Amniotic stem cell (primary cell): ENCODE data around the gene IFNL2.
"Not testable (repeated sequence)": the region's sequence is repeated elsewhere in the genome, so short reads cannot be mapped to it uniquely, and the experiment has no call there.

Source experiments
- DNase-seq: peaks from one replicate; lab custom pipeline; 2025; lab: John Stamatoyannopoulos, UW

IFNL2 gene

DNA sequence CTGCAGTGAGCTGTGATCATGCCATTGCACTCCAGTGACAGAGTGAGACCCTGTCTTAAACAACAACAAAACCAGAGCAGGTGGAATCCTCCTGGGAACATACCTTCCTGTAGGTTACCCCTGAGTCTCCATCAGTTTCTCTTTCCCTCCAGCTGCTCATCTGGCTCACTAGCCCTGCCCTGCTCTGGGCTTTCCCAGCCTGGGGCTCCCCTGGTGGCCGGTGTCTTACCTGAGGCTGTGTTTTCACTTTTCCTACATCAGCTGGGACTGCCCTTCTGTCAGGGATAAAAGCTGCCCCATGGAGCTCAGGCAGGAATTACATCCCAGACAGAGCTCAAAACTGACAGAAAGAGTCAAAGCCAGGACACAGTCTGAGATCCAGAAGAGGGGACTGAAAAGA is at the start of gene IFNL2:
Gene IFNL2, plus strand, starts transcription at position 312 of the 400 bp plus-strand sequence. CDS start 173 bp downstream, outside the sequence.
- DNase-seq, result not testable (repeated sequence)

DNA sequence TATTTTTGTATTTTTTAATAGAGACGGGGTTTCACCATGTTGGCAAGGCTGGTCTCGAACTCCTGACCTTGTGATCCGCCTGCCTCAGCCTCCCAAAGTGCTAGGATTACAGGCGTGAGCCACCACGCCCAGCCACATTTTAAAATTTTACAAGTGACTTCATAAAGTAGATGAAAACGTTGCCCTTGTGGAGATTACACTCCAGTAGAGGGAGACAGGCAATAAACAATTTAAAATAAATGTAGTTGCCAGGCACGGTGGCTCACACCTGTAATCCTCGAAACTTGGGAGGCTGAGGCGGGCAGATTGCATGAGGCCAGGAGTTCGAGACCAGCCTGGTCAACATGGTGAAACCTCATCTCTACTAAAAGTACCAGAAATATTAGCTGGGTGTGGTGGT is 49.1 kb upstream of the IFNL2 start:
- not testable (repeated sequence) for DNase-seq

DNA sequence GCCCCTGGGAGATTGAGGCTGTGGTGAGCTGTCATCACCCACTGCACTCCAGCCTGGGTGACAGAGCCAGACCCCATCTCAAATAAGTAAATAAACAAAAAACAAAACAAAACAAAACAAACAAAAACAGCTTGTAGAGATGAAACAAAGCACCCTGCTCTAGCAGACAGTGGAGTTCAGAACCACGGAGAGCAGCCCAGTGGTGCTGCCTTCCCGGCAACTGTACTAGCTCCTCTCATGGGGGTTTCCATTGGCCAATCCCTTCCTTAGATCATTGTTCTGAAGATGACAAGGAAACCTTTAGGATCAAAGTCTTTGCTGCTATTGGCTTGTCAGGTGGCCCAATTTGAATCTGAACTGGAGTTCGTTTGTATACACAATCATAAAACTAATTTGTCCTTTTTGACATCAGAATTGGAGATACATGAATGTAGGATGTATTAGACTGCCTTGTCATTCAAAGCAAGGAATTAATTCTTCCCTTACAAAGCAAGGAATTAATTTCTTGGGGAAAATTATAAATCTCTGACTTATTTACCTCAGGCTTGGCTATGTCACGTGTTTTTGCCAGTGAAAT is 44.4 kb upstream of the IFNL2 start:
- DNase-seq, result no peak

DNA sequence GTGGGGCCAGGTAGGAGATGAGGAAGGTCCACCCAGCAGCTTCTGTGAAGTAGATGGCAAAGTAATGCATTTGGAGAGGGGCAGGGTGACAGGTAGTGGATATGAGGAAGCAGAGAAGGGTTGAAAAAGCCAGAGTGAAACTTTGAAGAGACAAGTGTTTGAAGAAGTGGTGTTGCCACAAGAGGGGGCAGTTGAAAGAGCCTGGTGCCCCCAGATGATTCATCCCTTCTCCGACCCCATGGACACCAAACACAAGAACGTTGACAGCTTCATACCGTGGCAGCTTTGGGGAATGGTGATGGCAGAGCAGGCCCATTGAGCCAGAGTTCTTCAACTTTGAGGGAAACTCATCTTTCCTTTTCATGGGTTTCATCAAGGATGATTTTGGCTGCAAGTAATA is 43.3 kb upstream of the IFNL2 start:
- no peak for DNase-seq

DNA sequence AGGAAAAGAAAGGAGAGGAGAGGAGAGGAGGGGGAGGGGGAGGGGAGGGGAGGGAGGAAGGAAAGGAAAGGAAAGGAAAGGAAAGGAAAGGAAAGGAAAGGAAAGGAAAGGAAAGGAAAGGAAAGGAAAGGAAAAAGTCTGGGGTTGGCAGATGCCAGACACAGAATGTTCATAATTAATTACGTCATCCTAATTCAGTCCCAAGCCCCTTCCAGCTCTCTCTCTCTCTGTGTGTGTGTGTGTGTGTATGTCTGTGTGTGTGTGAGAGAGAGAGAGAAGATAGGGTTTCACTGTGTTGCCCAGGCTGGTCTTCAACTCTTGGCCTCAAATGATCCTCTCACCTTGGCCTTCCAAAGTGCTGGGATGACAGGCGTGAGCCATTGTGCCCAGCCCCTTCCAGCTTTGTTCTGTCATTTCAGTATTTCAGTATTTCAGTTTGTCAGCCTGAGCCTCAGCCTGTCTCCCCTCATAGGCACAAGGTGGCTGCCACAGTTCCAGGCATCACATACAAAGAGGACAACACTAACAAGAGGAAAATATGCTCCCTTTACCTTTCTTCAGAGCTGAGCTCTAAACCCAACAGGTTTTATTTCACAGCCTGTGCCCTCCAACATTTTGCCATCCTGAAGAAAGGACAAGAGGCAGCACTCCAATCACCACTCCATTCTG is 38.0 kb upstream of the IFNL2 start:
- DNase-seq, result no peak

DNA sequence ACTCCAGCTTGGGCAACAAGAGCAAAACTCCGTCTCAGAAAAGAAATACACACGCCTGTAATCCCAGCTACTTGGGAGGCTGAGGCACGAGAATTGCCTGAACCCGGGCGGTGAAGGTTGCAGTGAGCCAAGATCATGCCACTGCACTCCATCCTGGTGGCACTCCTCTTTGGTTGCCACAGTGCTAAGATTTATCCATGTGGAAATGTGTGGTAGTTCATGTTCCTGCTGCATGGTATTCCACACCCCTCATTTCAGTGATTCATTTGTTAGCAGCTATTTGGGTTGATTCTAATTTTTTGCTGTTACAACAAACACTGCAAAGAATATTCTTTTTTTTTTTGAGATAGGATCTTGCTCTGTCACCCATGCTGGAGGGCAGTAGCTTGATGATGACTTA is 35.5 kb upstream of the IFNL2 start:
- DNase-seq, result no peak

DNA sequence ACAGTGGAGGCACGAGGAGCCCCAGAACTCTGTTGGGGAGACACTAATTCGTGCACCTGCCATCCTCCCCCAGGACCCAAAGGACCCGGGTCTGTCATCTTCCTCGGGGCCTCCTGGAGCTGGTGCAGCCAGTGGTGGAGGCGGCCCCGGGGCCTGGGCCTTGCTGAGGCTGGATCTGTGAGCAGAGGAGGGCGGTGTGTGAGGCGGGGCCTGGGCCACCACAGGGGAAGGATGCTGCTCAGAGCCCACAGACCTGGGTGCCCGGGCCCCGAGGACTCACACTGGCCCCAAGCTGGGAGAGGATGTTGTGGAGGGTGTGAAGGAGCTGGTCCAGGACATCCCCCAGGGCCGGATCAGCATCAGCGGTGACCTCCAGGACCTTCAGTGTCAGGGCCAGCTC is 31.7 kb upstream of the IFNL2 start:
- no peak for DNase-seq

DNA sequence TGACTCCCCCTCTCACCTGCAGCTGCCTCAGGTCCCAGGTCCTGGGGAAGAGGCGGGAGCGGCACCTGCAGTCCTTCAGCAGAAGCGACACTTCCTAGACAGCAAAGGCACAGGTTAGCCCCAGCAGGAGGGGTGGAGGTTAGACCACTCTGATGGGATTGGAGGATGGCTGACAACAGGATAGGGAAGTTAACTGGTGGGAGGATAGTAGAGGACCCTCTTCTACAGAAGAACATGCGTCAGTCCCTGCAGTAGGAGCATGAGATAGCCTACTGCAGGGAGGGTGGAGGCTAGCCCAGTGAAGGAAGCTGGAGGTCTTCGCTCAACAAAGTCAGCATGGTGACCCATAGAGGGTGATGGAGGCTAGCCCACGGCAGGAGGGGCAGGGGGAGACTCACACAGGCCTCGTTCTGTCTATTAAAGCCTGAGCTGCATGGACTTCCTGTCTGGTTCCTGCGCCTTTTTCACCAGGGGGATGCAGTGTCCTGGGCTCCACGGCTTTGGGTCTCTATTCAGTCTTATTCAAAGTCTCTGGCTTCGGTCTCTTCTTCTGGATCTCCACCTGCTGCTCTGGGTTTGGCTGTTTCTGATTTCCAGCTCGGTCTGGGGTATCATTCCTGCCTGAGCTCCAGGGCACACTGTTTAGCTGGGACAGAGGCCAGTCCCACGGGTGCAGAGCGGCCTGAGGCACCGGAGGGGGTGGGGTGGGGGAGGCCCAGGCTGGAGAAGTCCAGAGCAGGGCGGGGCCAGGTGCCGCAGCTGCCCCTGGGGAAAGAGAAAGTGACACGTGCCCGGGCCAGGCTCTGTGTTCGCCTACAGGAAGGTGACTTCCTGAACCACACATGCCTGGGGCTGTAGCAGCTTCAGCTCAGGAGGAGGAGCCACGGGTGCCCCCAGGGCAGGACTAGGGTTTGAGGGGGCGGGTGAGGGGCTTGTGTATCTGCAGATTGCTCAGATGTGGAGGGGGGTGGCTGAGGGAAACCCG is 30.7 kb upstream of the IFNL2 start:
- DNase-seq, result no peak

DNA sequence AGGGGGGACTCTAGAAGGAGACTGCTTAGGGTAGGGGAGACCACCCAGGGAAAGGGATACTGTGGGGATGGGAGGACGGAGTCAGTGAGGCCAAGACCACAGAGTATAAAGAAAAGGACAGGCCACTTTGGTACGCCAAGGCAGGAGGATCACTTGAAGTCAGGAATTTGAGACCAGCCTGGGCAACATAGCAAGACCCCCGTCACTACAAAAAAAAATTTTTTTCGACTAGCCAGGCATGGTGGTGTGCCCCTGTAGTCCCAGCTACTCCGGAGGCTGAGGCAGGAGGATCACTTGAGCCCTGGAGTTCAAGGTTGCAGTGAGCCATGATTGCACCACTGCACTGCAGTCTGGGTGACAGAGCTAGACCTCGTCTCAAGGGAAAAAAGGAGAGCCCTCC is 30.0 kb upstream of the IFNL2 start:
- DNase-seq, result no peak

DNA sequence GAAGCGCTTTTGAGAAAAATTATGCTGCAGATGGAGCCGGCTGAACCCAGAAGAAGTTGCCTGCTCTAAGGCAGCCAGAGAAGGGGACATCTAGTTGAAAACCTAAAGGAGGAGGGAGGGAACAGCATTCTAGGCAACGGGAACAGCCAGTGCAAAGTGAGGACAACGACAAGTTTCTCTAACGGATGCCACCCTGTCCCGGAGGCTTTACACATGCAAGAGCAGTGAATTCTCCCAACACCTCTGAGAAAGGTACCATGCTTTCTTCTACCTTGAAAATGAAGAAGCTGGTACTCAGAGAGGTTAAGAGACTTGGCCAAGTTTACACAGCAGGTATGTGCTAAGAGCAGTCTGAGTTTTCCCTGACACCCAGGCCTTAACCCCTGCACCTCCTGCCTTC is 29.3 kb upstream of the IFNL2 start:
- no peak for DNase-seq

DNA sequence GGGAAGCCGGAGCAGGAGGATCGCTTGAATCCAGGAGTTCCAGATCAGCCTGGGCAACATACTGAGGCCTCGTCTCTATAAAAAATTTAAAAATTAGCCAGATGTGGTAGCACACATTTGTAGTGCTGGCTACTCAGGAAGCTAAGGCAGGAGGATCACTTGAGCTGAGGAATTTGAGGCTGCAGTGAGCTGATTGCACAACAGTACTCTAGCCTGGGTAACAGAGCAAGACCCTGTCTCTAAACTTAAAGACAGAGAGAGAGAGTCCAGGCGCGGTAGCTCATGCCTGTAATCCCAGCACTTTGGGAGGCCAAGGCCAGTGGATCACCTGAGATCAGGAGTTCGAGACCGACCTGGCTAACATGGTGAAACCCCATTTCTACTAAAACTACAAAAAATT is 27.8 kb upstream of the IFNL2 start:
- no peak for DNase-seq

DNA sequence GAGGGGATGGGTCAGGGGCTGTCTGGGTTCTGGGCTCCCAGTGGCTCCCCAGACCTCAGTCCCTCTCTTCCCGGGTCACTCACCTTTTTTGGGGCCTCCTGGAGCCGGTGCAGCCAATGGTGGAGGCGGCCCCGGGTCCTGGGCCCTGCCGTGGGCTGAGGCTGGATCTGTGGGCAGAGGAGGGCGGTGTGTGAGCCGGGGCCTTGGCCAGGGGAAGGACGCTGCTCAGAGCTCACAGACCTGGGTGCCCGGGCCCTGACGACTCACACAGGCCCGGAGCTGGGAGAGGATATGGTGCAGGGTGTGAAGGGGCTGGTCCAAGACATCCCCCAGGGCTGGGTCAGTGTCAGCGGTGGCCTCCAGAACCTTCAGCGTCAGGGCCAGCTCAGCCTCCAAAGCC is 24.5 kb upstream of the IFNL2 start:
- DNase-seq, result not testable (repeated sequence)

DNA sequence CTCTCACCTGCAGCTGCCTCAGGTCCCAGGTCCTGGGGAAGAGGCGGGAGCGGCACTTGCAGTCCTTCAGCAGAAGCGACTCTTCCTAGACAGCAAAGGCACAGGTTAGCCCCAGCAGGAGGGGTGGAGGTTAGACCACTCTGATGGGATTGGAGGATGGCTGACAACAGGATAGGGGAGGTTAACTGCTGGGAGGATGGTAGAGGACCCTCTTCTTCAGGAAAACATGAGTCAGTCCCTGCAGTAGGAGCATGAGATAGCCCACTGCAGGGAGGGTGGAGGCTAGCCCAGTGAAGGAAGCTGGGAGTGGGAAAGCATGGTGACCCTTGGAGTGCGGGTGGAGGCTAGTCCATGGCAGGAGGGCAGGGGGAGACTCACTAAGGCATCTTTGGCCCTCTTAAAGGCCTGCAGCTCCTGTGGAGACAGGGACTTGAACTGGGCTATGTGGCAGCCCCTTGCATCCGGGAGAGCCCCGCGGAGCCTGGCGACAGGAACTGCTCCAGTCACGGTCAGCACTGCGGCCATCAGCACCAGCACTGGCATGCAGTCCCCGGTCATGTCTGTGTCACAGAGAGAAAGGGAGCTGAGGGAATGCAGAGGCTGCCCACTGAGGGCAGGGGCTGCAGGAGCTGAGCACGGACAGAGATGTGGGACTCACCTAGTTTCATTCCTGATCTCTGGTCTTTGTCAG is 23.6 kb upstream of the IFNL2 start, which contains the start of gene IFNL3:
Gene IFNL3, minus strand, starts transcription at position 597 of the 691 bp plus-strand sequence. Its CDS starts 39 bp downstream, at position 558.
- DNase-seq, result not testable (repeated sequence)

DNA sequence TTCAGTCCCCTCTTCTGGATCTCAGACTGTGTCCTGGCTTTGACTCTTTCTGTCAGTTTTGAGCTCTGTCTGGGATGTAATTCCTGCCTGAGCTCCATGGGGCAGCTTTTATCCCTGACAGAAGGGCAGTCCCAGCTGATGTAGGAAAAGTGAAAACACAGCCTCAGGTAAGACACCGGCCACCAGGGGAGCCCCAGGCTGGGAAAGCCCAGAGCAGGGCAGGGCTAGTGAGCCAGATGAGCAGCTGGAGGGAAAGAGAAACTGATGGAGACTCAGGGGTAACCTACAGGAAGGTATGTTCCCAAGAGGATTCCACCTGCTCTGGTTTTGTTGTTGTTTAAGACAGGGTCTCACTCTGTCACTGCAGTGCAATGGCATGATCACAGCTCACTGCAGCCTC is 23.0 kb upstream of the IFNL2 start:
- DNase-seq, result not testable (repeated sequence)

DNA sequence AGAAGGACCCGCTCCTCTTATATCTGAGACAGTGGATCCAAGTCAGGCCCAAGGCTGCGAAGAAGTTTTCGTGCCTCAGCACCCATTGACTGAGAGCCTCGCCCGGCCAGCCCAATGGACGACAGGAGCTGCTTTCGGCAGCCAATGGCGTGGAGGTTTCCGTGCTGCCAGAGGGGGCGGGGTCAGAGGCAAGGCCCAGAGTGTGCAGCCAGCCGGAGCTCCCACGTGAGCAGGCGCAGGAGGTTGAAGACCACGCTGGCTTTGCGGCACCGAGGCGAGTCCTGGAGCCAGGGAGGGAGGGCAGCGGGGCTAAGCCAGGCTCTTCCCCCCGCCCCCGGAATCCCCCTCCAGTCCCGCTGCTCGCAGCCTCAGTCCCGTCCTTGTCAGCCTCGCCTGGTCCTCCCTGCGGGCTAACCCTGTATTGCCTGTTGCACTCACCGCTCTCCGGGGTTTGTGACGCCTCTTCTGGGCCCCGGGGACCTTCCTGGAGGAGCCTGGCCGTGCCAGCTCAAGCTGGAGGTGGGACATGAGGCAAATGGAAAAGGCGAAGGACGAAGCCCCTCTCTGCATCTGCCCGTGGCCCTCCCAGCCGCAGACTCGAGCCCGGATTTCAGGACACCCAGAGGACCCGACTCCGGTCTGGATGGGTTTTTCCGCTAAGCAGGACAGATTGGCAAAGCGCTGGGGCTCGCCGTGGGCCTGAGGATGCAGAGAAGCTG is 21.1 kb upstream of the IFNL2 start:
- no peak for DNase-seq

DNA sequence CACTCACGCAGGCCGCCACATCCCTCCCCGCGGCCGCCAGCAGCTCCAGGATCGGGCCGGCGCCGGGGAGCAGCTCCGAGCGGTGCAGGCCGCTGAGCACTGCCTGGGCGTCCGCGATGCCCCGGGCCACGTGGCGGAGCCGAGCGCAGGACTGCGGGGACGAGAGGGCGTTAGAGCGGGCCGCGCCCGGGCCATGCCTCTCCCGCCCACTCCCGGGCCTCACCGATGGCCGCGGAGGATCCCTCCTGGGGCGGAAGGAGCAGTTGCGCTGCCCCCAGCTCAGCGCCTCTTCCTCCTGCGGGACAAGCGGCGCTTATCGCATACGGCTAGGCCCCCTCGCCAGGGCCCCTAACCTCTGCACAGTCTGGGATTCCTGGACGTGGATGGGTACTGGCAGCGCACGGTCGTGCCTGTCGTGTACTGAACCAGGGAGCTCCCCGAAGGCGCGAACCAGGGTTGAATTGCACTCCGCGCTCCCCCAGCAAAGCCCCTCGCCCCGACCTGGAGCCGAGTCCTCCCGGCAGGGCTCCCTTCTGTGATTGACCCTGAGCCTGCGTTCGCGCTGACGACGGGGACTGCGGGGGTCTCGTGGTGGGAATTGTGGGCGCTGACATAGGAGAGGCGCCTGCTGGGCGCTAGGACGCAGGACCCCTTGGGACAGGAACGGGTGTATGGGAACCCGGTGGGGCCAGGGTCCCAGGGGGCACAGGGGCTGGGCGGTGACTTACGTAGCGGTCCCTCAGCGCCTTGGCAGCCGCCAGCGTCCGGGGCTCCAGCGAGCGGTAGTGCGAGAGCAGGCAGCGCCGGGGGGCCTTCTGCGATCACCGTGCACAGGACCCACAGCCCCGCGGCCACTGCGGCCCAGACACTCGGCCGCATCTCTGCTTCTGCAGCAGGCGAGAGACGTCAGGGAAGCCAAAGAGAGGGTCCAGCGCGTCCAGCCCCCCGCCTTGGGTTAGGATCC is 20.2 kb upstream of the IFNL2 start:
- no peak for DNase-seq

DNA sequence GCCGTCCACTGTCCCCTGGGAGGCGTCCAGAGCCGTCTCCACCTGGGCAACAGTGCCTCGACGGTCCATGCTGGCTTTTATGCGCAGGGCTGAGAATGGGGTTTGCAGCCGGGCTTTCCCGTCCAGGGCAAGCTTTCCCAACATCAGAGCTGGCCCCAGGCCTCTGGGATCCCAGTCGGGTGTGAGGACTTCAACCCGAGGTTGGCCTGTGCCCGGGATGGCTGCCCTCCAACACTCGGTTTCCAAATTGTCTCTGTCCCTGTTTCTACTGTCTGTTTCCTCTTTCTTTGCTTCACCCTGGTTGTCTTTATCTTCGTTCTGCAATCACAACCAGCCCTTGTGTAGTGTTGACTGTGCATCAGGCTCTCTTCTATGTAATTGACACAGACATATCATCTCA is 19.4 kb upstream of the IFNL2 start, which contains the start of gene IFNL4:
Gene IFNL4, minus strand, starts transcription at position 51 of the 400 bp plus-strand sequence.
- DNase-seq, result no peak

DNA sequence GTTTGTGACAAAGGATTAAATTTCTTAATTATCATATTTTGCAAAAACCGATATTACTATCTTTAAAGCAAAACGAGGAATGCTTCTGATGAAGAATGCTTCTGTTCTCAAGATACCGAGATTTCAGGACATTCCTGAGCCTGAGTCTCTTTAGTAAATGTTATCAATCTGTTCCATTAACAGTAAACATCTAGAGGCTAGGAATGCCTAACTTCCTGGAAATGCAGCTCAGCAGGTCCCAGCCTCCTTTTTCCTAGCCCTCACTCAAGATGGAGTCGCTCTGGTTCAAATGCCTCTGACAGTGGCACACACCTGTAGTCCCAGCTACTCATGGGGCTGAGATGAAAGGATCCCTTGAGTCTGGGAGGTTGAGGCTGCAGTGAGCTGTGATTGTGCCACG is 17.1 kb upstream of the IFNL2 start:
- DNase-seq, result no peak

DNA sequence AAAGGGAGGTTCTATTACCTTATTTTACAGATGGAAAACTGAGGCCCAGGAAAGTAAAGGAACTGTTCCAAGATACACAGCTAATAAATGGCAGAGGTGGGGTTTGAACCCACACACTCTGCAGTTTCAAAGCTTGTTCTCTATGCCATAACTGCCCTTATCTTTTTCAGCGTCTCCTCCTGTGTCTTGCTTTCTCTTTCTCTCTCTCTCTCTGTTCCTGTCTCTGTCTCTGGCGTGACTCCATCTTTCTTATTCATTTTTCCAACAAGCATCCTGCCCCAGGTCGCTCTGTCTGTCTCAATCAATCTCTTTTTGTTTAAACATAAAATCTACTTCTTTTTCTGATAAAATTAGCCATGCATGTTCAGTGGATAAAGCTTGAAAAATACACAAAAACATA is 16.4 kb upstream of the IFNL2 start:
- DNase-seq, result no peak

DNA sequence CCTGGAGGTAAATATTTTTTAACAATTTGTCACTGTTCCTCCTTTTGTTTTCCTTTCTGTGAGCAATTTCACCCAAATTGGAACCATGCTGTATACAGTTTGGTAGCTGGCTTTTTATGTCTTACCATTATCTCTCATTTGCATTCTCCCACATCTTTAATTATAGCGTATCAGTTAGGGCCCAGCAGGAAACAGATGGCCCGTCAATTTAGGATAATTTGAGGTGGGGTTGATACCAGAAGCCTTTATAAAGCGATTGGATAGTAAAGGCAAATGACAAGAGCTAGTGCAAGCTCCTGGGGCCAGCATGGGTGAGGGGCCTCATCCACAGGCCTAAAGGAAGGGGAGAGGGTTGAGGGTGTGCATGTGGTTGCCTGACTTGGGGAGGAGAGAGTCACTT is 15.7 kb upstream of the IFNL2 start:
- DNase-seq, result no peak
